Subcutaneous abdominal adipose tissue (tissue), 5 donors: ENCODE data around the gene ALK.

ENCODE experiments used
- H3K27ac ChIP-seq: one replicate; pipeline ENCODE4 v1.7.0; 2013; ENCODE audit warnings: low read depth, mild to moderate bottlenecking, inconsistent platforms, low read length, moderate library complexity
- H3K27me3 ChIP-seq, 5 donors: one replicate each; pipeline ENCODE4 v1.7.0; 2013; ENCODE audit warnings: low read length in 5 of 5, inconsistent platforms in 1 of 5; ENCODE audit not compliant: control insufficient read depth in 5 of 5, insufficient read depth in 4 of 5
- H3K36me3 ChIP-seq, 5 donors: one replicate each; pipeline ENCODE4 v1.7.0; 2013; ENCODE audit warnings: low read length in 5 of 5; ENCODE audit not compliant: control insufficient read depth in 5 of 5, insufficient read depth in 5 of 5
- H3K4me1 ChIP-seq, 5 donors: one replicate each; pipeline ENCODE4 v1.7.0; 2013; ENCODE audit warnings: low read length in 5 of 5, mild to moderate bottlenecking in 3 of 5, moderate library complexity in 1 of 5; ENCODE audit not compliant: control insufficient read depth in 5 of 5, insufficient read depth in 5 of 5
- H3K4me3 ChIP-seq, 5 donors: one replicate each; pipeline ENCODE4 v1.7.0; 2013; ENCODE audit warnings: low read length in 5 of 5, low read depth in 1 of 5
- H3K9ac ChIP-seq, 5 donors: one replicate each; pipeline ENCODE4 v1.7.0; 2013; ENCODE audit warnings: low read length in 5 of 5, mild to moderate bottlenecking in 4 of 5, moderate library complexity in 3 of 5
- H3K9me3 ChIP-seq, 5 donors: one replicate each; pipeline ENCODE4 v1.7.0; 2013; ENCODE audit warnings: low read length in 5 of 5; ENCODE audit not compliant: control insufficient read depth in 5 of 5
- donor health status: healthy.
- donor health status: healthy.
- donor health status: healthy.
- donor health status: healthy.
- donor health status: healthy.

The ALK gene

GRCh38 chr2:29485117-29485516, 436.3 kb downstream of the ALK start:
- Histone ChIP-seq H3K4me1 (no peaks in the 10 kb centered on the region), H3K9me3 (peaks cover 0 to 3% (median 0%) of the 10 kb centered on the region in 5 donors), H3K27me3 (no peaks in the 10 kb centered on the region), H3K4me3 (no peak overlapping the region), H3K9ac (no peak overlapping the region), H3K36me3 (no peaks in the 10 kb centered on the region), H3K27ac (no peak overlapping the region)

GRCh38 chr2:29482867-29483266, 438.5 kb downstream of the ALK start:
- Histone ChIP-seq H3K27ac (no peak overlapping the region), H3K27me3 (no peaks in the 10 kb centered on the region), H3K9me3 (peaks cover 0 to 3% (median 0%) of the 10 kb centered on the region in 5 donors), H3K4me3 (no peak overlapping the region), H3K36me3 (no peaks in the 10 kb centered on the region), H3K4me1 (no peaks in the 10 kb centered on the region), H3K9ac (no peak overlapping the region)

- H3K9me3 ChIP-seq: peaks cover 0 to 3% (median 0%) of the 10 kb centered on the region in 5 donors
- no peaks in the 10 kb centered on the region for H3K4me1 ChIP-seq
- H3K4me3 ChIP-seq: no peak overlapping the region
- H3K27me3 ChIP-seq: no peaks in the 10 kb centered on the region
- no peak overlapping the region for H3K27ac ChIP-seq
- H3K9ac ChIP-seq: no peak overlapping the region
- H3K36me3 ChIP-seq: no peaks in the 10 kb centered on the region
These were observed 439.0 kb downstream of the ALK start for GRCh38 chr2:29482348-29482747.

- no peaks in the 10 kb centered on the region for H3K4me1 ChIP-seq
- H3K36me3 ChIP-seq: no peaks in the 10 kb centered on the region
- no peak overlapping the region for H3K4me3 ChIP-seq
- peaks cover 0 to 3% (median 0%) of the 10 kb centered on the region in 5 donors for H3K9me3 ChIP-seq
- H3K27me3 ChIP-seq: no peaks in the 10 kb centered on the region
- H3K27ac ChIP-seq: no peak overlapping the region
- no peak overlapping the region for H3K9ac ChIP-seq
These were observed 440.1 kb downstream of the ALK start for GRCh38 chr2:29481313-29481712.

- H3K9ac ChIP-seq: no peak overlapping the region
- no peaks in the 10 kb centered on the region for H3K27me3 ChIP-seq
- no peaks in the 10 kb centered on the region for H3K4me1 ChIP-seq
- H3K4me3 ChIP-seq: no peak overlapping the region
- H3K9me3 ChIP-seq: peaks cover 0 to under 1% (median 0%) of the 10 kb centered on the region in 5 donors
- H3K27ac ChIP-seq: no peak overlapping the region
- H3K36me3 ChIP-seq: no peaks in the 10 kb centered on the region
These were observed 441.0 kb downstream of the ALK start for GRCh38 chr2:29480426-29480825.

GRCh38 chr2:29479401-29479800, 442.0 kb downstream of the ALK start:
- no peaks in the 10 kb centered on the region for H3K27me3 ChIP-seq
- H3K27ac ChIP-seq: no peak overlapping the region
- no peak overlapping the region for H3K4me3 ChIP-seq
- no peaks in the 10 kb centered on the region for H3K36me3 ChIP-seq
- H3K9me3 ChIP-seq: no peaks in the 10 kb centered on the region
- no peaks in the 10 kb centered on the region for H3K4me1 ChIP-seq
- no peak overlapping the region for H3K9ac ChIP-seq

- Histone ChIP-seq H3K9me3 (no peaks in the 10 kb centered on the region), H3K27ac (no peak overlapping the region)
These were observed 442.7 kb downstream of the ALK start for GRCh38 chr2:29478641-29479040.

GRCh38 chr2:29477186-29477585, 444.2 kb downstream of the ALK start:
- H3K27ac ChIP-seq: no peak overlapping the region
- no peak overlapping the region for H3K9ac ChIP-seq

More at GRCh38 chr2:29478641-29479040, 442.7 kb downstream of the ALK start:
- Histone ChIP-seq H3K4me1 (no peaks in the 10 kb centered on the region), H3K27me3 (no peaks in the 10 kb centered on the region), H3K36me3 (no peaks in the 10 kb centered on the region), H3K9ac (no peak overlapping the region), H3K4me3 (no peak overlapping the region)

GRCh38 chr2:29475499-29475898, 445.9 kb downstream of the ALK start:
- no peaks in the 10 kb centered on the region for H3K27me3 ChIP-seq
- peaks cover 2 to 13% (median 4%) of the 10 kb centered on the region in 5 donors for H3K9me3 ChIP-seq
- H3K36me3 ChIP-seq: no peaks in the 10 kb centered on the region
- H3K9ac ChIP-seq: no peak overlapping the region
- no peak overlapping the region for H3K27ac ChIP-seq
- H3K4me1 ChIP-seq: no peaks in the 10 kb centered on the region
- no peak overlapping the region for H3K4me3 ChIP-seq

More at GRCh38 chr2:29477186-29477585, 444.2 kb downstream of the ALK start:
- H3K4me1 ChIP-seq: no peaks in the 10 kb centered on the region
- peaks cover 1 to 5% (median 3%) of the 10 kb centered on the region in 5 donors for H3K9me3 ChIP-seq
- H3K27me3 ChIP-seq: no peaks in the 10 kb centered on the region
- H3K4me3 ChIP-seq: no peak overlapping the region
- H3K36me3 ChIP-seq: no peaks in the 10 kb centered on the region

GRCh38 chr2:29469961-29470360, 451.4 kb downstream of the ALK start:
- peaks cover 0 to 2% (median 0%) of the 10 kb centered on the region in 5 donors for H3K4me1 ChIP-seq
- no peak overlapping the region for H3K27ac ChIP-seq
- H3K36me3 ChIP-seq: no peaks in the 10 kb centered on the region
- peaks cover 2 to 16% (median 11%) of the 10 kb centered on the region in 5 donors for H3K9me3 ChIP-seq
- no peak overlapping the region for H3K4me3 ChIP-seq
- H3K27me3 ChIP-seq: no peaks in the 10 kb centered on the region
- H3K9ac ChIP-seq: no peak overlapping the region

- H3K9ac ChIP-seq: no peak overlapping the region
These were observed 451.9 kb downstream of the ALK start for GRCh38 chr2:29469516-29469915.

More at GRCh38 chr2:29469516-29469915, 451.9 kb downstream of the ALK start:
- Histone ChIP-seq H3K27me3 (no peaks in the 10 kb centered on the region), H3K4me1 (peaks cover 0 to 2% (median 0%) of the 10 kb centered on the region in 5 donors), H3K9me3 (peaks cover 2 to 16% (median 11%) of the 10 kb centered on the region in 5 donors), H3K27ac (no peak overlapping the region), H3K4me3 (no peak overlapping the region), H3K36me3 (no peaks in the 10 kb centered on the region)
